HCT116 (cell line): ENCODE results near the gene ARL2.

Source experiments
- EZH2phosphoT487 ChIP-seq: fragments of 200-600 bp; IDR thresholded peaks from 2 replicates; pipeline ENCODE4 v1.6.1; 2018; ENCODE audit warnings: antibody characterized with exemption, borderline replicate concordance
- SIN3A ChIP-seq: IDR thresholded peaks from 2 replicates; pipeline ENCODE4 v1.6.1; 2012; ENCODE audit warnings: low read depth
- TF ChIP-seq, protein P1 (sequence below), 3 experiments: fragments of 200-600 bp in 1 of 3; sonication (generic) in 1 of 3; IDR thresholded peaks in 2 of 3; conservative IDR thresholded peaks in 1 of 3; 2 replicates each; pipeline ENCODE4 v1.5.1; 2012 to 2017; ENCODE audit warnings: low read depth in 2 of 3, low read length in 2 of 3, antibody characterized with exemption in 1 of 3, borderline replicate concordance in 1 of 3, control low read depth in 1 of 3, mild to moderate bottlenecking in 1 of 3, mixed read lengths in 1 of 3, mixed run types in 1 of 3, moderate library complexity in 1 of 3; ENCODE audit not compliant: insufficient read depth in 1 of 3
- TF ChIP-seq, protein P2 (sequence below): IDR thresholded peaks from 2 replicates; pipeline ENCODE4 v1.6.1; 2012; ENCODE audit warnings: low read depth

DNA sequence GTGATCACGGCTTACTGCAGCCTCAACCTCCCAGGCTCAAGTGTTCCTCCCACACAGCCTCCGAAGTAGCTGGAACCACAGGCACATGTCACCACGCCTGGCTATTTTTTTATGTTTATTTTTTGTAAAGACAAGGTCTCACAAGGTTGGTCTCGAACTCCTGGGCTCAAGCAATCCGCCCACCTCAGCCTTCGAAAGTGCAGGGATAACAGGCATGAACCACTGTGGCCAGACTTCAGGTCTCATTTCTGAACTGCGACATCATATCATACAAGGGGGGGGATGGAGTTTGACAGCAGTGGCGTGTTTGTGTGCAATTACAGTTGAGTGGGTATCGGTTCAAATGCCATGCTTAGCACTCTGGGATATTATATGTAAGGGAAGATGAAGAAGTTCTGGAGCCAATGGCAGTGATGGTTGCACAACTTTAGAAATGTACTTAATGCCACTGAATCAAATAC lies 37.5 kb downstream of the ARL2 start:
- TF ChIP-seq, protein P1, sequence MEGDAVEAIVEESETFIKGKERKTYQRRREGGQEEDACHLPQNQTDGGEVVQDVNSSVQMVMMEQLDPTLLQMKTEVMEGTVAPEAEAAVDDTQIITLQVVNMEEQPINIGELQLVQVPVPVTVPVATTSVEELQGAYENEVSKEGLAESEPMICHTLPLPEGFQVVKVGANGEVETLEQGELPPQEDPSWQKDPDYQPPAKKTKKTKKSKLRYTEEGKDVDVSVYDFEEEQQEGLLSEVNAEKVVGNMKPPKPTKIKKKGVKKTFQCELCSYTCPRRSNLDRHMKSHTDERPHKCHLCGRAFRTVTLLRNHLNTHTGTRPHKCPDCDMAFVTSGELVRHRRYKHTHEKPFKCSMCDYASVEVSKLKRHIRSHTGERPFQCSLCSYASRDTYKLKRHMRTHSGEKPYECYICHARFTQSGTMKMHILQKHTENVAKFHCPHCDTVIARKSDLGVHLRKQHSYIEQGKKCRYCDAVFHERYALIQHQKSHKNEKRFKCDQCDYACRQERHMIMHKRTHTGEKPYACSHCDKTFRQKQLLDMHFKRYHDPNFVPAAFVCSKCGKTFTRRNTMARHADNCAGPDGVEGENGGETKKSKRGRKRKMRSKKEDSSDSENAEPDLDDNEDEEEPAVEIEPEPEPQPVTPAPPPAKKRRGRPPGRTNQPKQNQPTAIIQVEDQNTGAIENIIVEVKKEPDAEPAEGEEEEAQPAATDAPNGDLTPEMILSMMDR (IDR thresholded peaks at IDR 0.05 in 2 of 3, conservative IDR thresholded peaks at IDR 0.05 in 1 of 3; ENCODE audit: borderline replicate concordance in 1 of 3, insufficient read depth in 1 of 3, low read depth in 2 of 3, low read length in 2 of 3) = no peak
- TF ChIP-seq, protein P2, sequence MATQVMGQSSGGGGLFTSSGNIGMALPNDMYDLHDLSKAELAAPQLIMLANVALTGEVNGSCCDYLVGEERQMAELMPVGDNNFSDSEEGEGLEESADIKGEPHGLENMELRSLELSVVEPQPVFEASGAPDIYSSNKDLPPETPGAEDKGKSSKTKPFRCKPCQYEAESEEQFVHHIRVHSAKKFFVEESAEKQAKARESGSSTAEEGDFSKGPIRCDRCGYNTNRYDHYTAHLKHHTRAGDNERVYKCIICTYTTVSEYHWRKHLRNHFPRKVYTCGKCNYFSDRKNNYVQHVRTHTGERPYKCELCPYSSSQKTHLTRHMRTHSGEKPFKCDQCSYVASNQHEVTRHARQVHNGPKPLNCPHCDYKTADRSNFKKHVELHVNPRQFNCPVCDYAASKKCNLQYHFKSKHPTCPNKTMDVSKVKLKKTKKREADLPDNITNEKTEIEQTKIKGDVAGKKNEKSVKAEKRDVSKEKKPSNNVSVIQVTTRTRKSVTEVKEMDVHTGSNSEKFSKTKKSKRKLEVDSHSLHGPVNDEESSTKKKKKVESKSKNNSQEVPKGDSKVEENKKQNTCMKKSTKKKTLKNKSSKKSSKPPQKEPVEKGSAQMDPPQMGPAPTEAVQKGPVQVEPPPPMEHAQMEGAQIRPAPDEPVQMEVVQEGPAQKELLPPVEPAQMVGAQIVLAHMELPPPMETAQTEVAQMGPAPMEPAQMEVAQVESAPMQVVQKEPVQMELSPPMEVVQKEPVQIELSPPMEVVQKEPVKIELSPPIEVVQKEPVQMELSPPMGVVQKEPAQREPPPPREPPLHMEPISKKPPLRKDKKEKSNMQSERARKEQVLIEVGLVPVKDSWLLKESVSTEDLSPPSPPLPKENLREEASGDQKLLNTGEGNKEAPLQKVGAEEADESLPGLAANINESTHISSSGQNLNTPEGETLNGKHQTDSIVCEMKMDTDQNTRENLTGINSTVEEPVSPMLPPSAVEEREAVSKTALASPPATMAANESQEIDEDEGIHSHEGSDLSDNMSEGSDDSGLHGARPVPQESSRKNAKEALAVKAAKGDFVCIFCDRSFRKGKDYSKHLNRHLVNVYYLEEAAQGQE = no peak
- TF ChIP-seq EZH2phosphoT487 = no peak
- TF ChIP-seq SIN3A = no peak
